HG02759 (cell line): ENCODE measurements around the gene C5AR1.
A peak's percentile ranks its signal among the peaks of the same experiment; 100 is the strongest.
"Not testable (repeated sequence)": the region's sequence is repeated elsewhere in the genome, so short reads cannot be mapped to it uniquely, and the experiment has no call there.

ENCODE experiments used
- ATAC-seq: cut with Tn5 transposase; IDR thresholded peaks from one replicate; pipeline ENCODE4 v1.9.1; 2021; ENCODE audit warnings: mild to moderate bottlenecking, moderate library complexity; ENCODE audit not compliant: unreplicated experiment

C5AR1 gene

GRCh38 chr19:47330466-47330869 is 20.8 kb downstream of the C5AR1 start:
- no peak for ATAC-seq

GRCh38 chr19:47331490-47331889 is 21.8 kb downstream of the C5AR1 start:
- ATAC-seq, result no peak

DNA sequence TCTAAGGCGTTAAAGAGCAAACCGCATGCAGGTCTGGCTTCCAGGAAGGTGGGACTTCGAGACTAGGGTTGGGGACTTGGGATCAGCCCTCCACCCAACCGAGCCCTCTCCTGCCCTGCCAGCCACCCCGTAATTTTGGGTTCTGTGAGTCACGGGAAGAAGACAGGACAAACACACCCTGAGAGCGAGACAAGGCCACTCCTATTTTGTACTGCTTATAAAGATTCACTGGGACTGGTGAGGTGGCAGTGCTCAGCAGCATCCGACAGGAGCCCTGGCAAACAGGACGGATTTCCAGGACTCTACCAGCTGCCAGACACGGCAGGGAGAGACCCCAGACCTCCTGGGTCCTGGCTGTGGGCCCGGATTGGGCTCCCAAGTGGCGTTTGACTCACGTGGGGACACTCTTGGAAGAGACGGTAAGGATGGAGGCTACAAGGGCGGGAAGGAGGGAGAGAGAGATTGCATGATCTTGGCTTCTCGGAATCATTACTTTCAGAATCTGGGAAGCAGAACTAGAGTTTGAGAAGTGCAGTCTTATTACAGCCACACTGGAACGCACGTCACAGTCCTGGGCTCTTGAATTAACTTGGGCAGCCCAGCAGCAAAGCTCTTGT is 22.4 kb downstream of the C5AR1 start, which contains the start of gene C5AR2:
TSS of gene C5AR2 (plus strand) at position 245 of the 617 bp plus-strand sequence. CDS start 8,625 bp downstream, outside the sequence.
- no peak for ATAC-seq

DNA sequence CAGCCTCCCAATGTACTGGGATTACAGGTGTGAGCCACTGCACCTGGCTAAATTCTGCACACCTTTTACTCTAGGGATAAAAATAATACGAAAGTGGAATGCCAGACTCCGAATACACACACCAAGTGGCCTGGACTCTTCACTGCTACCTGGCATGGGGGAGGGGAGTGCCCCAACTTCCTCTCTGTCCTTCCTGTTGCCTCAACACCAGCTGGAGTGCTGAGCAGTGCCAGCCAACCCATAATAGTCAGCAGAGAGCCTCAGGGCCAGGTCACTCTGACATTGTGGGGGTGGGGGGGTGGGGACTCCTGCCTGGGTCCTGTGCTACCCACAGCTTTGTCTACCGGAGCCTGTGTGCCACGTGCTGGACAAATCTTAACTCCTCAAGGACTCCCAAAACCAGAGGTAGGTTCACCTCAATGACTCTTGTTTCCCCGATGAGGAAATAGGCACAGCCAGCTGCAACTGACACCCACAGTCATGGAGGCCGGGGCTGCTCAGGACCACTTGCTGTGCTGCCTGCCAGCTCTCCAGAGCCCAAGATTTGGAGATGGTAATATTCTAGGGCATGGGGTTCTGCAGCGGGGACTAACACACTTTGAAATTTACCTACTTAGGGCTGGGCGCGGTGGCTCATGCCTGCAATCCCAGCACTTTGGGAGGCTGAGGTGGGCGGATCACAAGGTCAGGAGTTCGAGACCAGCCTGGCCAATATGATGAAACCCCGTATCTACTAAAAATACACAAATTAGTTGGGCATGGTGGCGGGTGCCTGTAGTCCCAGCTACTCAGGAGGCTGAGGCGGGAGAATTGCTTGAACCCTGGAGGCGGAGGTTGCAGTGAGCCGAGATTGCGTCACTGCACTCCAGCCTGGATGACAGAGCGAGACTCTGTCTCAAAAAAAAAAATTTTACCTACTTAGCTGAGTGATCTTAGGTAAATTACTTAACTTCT is 27.4 kb downstream of the C5AR1 start:
- ATAC-seq, result not testable (repeated sequence)

DNA sequence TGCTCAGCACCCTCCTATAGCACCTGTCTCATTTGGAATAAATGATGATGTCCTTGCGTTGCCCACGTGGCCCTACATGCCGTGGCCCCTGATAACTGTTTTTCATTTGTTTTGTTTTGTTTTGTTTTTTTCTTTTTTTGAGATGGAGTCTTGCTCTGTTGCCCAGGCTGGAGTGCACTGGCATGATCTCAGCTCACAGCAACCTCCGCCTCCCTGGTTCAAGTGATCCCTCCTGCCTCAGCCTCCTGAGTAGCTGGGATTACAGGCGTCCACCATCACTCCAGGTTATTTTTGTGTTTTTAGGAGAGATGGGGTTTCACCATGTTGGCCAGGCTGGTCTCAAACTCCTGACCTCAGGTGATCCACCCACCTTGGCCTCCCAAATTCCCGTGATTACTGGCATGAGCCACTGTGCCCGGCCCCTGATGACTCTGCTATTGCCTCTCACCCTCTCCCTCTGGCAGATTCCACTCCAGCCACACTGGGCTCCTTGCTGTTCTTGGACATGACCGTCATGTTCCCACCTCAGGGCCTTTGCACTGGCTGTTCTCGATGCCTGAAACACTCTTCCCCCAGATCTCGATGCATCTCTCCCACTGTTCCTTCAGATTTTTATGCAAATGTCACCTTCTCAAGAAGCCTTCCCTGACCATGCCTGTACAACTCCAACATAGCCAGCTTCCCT is 29.7 kb downstream of the C5AR1 start:
- no peak for ATAC-seq

DNA sequence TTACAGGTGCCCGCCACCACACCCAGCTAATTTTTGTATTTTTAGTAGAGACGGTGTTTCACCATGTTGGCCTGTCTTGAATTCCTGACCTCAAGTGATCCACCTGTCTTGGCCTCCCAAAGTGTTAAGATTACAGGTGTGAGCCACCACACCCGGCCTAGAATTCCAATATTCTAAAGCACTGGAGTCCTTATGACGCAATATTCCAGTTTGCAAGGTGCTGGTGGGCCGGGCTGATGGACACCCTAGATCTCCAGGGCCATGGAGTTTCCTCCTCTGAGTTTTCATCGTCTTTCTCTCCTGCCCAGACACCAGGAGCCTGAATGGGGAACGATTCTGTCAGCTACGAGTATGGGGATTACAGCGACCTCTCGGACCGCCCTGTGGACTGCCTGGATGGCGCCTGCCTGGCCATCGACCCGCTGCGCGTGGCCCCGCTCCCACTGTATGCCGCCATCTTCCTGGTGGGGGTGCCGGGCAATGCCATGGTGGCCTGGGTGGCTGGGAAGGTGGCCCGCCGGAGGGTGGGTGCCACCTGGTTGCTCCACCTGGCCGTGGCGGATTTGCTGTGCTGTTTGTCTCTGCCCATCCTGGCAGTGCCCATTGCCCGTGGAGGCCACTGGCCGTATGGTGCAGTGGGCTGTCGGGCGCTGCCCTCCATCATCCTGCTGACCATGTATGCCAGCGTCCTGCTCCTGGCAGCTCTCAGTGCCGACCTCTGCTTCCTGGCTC is 31.0 kb downstream of the C5AR1 start:
- ATAC-seq, result no peak

DNA sequence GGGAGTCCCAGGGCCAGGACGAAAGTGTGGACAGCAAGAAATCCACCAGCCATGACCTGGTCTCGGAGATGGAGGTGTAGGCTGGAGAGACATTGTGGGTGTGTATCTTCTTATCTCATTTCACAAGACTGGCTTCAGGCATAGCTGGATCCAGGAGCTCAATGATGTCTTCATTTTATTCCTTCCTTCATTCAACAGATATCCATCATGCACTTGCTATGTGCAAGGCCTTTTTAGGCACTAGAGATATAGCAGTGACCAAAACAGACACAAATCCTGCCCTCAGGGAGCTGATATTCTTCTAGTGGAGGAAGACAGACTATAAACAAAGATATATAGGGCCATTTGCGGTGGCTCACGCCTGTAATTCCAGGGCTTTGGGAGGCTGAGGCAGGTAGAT is 32.1 kb downstream of the C5AR1 start:
- ATAC-seq, result no peak

- ATAC-seq, result no peak
These were observed 33.6 kb downstream of the C5AR1 start for GRCh38 chr19:47343194-47343802.

- no peak for ATAC-seq
These were observed 34.8 kb downstream of the C5AR1 start for GRCh38 chr19:47344425-47344824.

DNA sequence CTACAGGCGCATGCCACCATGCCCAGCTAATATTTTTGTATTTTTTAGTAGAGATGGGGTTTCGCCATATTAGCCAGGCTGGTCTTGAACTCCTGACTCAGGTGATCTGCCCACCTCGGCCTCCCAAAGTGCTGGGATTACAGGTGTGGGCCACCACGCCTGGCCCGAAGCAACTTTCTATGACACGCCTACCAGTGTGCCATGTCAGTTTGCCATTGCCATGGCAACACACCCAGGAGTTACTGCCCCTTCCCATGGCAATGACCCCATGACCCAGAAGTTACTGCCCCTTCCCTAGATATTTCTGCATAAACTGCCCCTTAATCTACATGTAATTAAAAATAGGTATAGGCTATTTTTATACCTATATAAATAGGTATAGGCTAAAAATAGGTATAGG is 36.4 kb downstream of the C5AR1 start:
- ATAC-seq, result not testable (repeated sequence)

DNA sequence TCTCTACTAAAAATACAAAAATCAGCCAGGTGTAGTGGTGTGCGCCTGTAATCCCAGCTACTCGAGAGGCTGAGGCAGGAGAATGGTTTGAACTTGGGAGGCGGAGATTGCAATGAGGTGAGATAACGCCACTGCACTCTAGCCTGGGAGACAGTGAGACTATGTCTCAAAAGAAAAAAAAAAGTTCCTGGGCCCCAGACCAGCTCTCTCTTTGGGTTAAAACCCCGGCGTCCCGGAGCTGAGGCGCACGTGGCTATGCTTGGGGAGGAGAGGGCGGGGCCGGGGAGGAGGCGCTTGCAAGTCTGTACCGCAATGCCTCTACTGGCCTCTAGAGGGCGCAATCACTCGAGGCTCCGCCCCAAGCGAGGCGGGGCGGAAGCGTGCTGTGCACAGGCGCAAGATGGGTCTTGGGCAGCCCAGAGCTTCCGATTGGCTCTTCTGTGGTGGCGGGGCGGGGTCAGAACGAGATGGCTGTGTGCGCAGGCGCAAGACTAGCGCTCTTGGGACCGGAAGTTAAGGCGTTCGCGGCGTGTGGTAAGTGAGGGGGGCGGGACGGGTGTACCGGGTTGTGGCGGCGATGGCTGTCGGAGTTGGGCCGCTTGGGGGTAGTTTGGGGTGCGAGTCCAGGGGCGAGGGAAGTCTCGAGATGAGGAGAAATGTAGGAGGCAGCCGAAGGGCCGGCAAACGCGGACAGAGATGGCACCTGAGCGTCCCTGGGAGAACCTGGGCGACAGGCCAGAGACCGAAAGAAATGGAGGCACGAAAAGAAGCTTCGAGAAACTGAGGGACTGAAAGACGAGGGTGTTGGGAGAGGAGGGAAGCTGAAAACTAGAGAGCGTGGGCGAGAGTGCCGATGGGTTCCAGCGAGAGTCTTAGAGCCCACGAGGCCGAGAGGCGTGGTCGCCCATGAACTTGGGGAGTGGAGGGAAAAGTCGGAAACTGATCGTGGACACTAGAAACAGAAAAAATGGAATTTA is 39.4 kb downstream of the C5AR1 start, which contains the start of gene DHX34:
TSS of gene DHX34 (plus strand) at position 497 of the 977 bp plus-strand sequence. CDS start 3,716 bp downstream, outside the sequence.
- ATAC-seq, result peak; percentile 98

GRCh38 chr19:47350630-47351029 is 41.0 kb downstream of the C5AR1 start:
- no peak for ATAC-seq

- no peak for ATAC-seq
These were observed 41.9 kb downstream of the C5AR1 start for GRCh38 chr19:47351548-47351947.

GRCh38 chr19:47352095-47352494 is 42.4 kb downstream of the C5AR1 start:
- no peak for ATAC-seq

DNA sequence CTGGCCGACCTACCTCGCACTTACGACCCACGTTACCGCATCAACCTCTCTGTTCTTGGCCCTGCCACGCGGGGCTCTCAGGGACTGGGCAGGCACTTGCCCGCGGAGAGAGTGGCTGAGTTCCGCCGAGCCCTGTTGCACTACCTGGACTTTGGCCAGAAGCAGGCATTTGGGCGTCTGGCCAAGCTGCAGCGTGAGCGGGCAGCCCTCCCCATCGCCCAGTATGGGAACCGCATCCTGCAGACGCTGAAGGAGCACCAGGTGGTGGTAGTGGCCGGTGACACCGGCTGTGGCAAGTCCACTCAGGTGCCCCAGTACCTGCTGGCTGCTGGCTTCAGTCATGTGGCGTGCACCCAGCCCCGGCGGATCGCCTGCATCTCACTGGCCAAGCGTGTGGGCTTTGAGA is 43.6 kb downstream of the C5AR1 start:
- ATAC-seq, result no peak

- ATAC-seq, result no peak
These were observed 47.2 kb downstream of the C5AR1 start for GRCh38 chr19:47356900-47357299.

GRCh38 chr19:47357788-47358680 is 48.4 kb downstream of the C5AR1 start:
- no peak for ATAC-seq

DNA sequence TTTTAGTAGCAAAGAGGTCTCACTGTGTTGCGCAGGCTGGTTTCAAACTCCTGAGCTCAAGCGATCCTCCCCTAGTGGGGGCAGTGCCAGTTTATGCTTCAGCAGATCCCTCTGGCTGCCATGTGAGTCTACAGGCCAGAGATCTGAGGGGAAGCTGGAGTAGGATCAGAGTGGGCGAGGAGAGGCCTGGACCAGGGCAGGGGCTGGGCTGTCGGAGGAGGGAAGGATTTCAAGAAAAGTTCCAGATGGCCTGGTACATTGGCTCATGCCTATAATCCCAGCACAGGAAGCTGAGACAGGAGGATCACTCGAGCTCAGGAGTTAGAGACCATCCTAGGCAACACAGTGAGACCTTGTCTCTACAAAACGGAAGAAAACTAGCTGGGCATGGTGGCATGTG is 49.3 kb downstream of the C5AR1 start:
- no peak for ATAC-seq
